GM19023 (cell line): ENCODE data around the gene CDS1.
"Not testable (repeated sequence)": the region's sequence is repeated elsewhere in the genome, so short reads cannot be mapped to it uniquely, and the experiment has no call there.

Source experiments
- ATAC-seq: cut with Tn5 transposase; IDR thresholded peaks from one replicate; pipeline ENCODE4 v1.9.1; 2021; ENCODE audit warnings: mild to moderate bottlenecking, moderate library complexity; ENCODE audit not compliant: unreplicated experiment

CDS1 gene

DNA sequence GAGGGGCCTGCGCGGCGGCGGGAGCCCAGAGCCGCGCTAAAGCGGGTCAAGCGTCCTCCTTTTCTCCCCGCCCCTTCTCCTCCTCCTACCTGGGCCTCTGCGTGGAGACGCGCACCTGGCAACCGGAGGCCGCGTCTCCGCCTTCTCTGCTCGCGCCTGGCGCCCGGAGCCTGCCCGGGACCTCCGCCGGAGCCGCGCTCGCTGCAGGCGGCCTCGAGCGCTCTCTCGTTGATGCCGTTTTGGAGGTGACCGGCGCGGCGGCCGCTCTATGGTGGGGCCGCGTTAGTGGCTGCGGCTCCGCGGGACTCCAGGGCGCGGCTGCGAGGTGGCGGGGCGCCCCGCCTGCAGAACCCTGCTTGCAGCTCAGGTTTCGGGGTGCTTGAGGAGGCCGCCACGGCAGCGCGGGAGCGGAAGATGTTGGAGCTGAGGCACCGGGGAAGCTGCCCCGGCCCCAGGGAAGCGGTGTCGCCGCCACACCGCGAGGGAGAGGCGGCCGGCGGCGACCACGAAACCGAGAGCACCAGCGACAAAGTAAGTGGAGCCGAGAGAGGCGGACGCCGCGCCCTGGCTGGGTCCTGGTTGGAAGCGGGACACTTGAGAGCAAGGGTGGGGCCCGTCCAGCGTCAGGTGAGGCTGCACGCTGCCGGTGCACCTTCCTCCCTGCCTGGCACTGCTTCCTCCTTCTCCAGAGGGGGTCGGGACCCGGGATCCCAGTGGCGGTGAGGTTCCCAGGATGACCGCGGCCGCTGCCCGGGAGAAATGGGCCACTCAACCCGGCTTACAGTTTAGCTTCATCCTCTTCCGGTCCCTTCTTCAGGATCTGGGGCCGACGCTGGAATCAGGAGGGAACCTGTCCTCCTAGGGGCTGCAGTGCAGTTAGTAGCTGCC is at the start of gene CDS1:
TSS of gene CDS1 (plus strand) at position 140 of the 888 bp plus-strand sequence. CDS start at position 415, 275 bp downstream.
- peak; percentile 54 for ATAC-seq

DNA sequence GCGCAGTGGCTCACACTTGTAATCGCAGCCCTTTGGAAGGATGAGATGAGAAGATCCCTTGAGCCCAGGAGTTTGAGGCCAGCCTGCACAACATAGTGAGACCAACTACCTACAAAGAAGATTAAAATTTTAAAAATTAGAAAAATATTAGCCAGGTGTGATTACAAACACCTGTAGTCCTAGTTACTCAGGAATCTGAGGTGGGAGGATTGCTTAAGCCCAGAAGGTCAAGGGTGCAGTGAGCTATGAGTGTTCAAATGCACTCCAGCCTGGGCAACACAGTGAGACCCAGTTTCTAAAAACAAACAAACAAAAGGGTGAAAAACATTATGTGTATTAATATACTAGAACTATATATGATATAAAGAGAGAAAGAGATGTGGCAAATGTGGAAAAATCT is 47.0 kb upstream of the CDS1 start:
- no peak for ATAC-seq

DNA sequence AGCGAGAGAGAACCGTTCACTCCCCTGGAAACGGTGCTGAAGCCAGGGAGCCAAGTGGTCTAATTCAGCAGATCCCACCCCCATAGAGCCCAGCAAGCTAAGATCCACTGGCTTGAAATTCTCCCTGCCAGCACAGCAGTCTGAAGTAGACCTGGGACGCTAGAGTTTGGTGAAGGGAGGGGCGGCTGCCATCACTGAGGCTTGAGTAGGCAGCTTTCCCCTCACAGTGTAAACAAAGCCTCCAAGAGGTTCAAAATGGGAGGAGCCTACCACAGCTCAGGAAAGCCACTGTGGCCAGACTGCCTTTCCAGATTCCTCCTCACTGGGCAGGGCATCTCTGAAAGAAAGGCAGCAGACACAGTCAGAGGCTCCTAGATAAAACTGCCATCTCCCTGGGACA is 37.8 kb upstream of the CDS1 start:
- ATAC-seq = no peak

DNA sequence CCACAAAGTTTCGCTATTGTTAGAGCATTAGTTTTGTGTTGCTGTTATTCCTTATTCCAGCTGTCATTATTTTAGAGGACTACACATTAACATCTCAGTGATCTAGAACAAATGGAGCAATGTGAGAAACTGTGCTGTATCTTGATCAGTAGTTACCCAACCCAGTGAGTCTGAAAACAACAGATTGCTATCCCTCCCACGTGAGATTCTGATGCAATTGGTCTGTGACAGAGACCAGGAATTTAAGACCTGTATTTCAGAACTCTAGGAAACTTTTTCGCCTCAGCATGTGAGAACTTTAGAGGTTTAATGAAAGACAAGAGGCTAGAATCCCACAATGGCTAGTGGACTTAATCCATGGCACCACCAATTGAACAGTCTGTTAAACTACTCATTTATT is 35.7 kb upstream of the CDS1 start:
- no peak for ATAC-seq

GRCh38 chr4:84549191-84549590 is 33.7 kb upstream of the CDS1 start:
- not testable (repeated sequence) for ATAC-seq

DNA sequence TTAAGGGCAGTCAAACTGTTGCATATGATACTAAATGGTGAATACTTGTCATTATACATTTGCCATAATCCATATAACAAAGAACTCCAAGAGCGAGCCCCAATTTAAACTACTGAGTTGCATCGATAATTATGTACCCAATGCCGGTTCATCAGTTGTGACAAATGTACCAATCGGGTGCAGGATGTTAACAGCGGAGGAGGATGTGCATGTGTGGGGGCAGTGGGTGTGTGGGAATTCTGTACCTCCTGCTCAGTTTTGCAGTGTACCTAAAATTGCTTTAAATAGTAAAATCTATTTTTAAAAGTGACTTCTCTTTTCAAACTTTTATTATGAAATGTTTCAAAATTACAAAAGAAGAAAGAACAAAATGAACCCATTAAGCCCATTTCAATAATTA is 20.8 kb upstream of the CDS1 start:
- no peak for ATAC-seq

DNA sequence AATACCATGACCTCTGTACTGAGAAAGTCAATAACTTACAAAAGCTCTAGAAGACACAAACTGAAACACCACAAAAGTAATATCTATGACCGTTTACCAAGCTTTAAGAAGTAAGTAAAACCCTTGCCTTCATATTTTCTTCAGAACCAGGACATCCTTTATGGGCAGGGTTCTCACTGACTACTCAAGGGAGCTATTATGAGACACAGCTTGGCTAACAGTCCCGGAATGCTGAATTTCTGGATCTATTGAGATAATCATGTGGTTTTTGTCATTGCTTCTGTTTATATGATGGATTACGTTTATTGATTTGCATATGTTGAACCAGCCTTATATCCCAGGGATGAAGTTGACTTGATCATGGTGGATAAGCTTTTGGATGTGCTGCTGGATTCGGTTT is 19.9 kb upstream of the CDS1 start:
- no peak for ATAC-seq

- ATAC-seq = no peak
These were observed 17.0 kb upstream of the CDS1 start for GRCh38 chr4:84565951-84566350.

- no peak for ATAC-seq
These were observed 14.4 kb upstream of the CDS1 start for GRCh38 chr4:84568496-84568895.

DNA sequence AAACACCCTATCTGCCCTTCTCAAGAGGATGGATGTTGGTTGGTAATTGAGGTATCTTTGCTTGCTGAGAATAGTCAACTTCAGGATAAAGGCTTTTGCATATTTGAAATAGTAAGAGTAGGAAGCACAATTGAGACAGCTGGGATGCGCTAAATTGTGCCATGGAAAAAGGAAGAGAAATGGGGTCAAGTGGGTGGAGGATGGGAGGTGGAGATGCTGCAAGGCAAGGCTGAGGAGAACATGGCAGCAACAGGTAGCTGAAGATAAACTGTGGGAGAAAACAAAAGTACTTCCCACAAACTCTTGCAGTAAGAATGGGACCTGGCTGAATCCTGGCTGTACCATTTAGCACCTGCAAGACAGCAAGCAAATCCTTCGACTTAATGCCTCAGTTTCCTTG is 13.9 kb upstream of the CDS1 start:
- ATAC-seq = no peak

GRCh38 chr4:84573385-84574068 is 9.4 kb upstream of the CDS1 start:
- no peak for ATAC-seq

- no peak for ATAC-seq
These were observed 8.7 kb upstream of the CDS1 start for GRCh38 chr4:84574069-84574720.

DNA sequence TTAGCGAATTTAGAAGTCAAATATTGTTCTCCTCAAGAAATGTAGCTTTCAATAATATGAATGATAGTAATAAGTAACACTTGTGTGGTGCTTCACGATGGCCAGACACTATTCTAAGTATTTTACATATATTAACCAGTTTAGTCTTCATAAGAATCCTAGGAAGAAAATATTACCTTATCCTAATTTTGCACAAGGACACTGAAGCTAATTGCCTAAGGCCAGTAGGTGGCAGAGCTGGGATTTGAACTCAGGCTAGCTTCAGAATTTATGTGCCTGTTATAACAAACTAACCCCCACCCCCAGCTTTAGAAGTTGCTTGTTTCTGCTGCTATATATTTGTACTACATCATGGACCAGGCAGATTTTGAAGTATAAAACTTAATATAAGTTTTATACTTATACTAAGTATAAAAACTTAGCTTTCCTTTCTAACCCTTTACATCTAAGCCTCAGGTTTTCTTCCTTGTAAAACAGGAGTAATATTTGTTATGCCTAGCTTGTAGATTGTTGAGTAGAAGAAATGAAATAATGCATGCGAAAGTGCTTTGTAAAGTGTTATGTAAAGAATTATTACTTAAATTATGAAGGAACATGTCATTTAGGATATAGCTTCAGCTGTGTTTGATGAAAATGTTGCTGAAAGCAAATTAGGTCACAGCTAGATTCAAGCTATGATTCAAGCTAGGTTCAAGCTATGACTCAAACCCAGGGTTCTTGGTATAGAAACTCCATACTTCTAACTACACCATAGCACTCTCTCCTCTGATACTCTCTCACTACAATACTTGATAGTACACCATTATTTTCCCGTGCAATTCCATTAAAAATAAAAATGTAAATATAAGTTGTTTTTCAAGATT is 4.2 kb upstream of the CDS1 start:
- ATAC-seq = no peak

DNA sequence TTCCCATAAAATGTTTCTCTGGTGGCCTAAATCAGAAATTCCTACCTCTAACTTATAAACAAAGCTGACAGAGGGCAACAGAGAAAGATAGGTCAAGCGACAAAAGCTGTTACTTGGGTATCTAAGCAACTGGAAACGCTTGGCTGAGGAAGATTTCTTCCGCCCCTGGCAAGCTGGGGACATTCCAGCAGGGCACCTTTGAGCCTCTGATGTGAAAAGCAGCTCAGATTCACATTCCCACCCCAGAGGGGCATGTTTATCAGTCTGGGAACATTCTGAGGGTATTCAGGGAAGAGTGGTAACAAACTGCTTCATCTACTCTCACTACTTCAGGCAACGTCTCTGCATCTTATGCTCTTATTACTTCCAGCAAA is 3.5 kb upstream of the CDS1 start:
- no peak for ATAC-seq

GRCh38 chr4:84582302-84582987 is 482 bp upstream of the CDS1 start:
- peak; percentile 87 for ATAC-seq

GRCh38 chr4:84583876-84584380 is 1.0 kb downstream of the CDS1 start:
- ATAC-seq = no peak

DNA sequence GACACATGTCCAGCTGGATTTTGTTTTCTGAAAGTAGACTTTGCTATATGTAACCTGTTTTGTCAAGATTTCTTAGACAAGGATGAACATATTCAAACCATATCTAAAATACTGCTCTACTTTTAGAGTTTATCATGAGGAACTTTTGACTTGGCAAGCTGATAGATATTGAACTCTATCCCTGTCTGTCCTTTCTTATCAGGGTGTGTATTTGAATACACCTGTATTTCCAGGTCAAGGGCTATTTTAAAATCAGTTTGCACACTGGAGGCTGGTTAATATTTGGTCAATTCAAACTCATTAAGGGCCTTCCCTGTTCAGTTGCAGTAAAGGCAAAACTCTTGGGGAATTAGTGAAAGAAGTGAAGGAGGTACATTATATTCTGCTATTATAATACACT is 2.3 kb downstream of the CDS1 start:
- ATAC-seq = no peak

- ATAC-seq = no peak
These were observed 11.8 kb downstream of the CDS1 start for GRCh38 chr4:84594724-84595123.

GRCh38 chr4:84596826-84597225 is 13.9 kb downstream of the CDS1 start:
- ATAC-seq = no peak

DNA sequence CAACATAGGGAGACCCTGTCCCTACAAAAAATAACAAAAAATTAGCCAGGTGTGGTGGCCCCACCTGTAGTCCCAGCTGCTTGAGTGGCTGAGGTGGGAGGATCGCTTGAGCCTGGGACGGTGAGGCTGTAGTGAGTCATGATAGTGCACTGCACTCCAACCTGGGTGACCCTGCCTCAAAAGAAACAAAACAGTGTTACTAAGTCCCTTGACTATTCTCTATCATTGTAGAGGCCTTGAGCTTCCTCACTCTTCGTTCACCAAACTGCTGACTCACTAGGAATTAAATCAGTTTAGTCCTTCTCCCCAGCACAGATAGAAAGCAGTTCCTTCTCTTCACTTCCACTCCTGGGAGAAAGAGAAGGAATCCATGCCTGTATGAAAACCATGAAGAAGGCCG is 14.5 kb downstream of the CDS1 start:
- no peak for ATAC-seq
